GM19328 (cell line): ENCODE measurements around the gene LIN54.

ENCODE experiments used
- ATAC-seq: cut with Tn5 transposase; IDR thresholded peaks from one replicate; pipeline ENCODE4 v1.9.1; 2021; ENCODE audit warnings: mild to moderate bottlenecking, moderate library complexity; ENCODE audit not compliant: unreplicated experiment

Gene LIN54

GRCh38 chr4:82896755-82897154 lies 113.9 kb downstream of the LIN54 start:
- no peak for ATAC-seq

- no peak for ATAC-seq
Observed at GRCh38 chr4:82893942-82894341, 116.7 kb downstream of the LIN54 start.

GRCh38 chr4:82892467-82892802 lies 118.2 kb downstream of the LIN54 start:
- ATAC-seq: no peak

GRCh38 chr4:82891707-82892466 lies 118.7 kb downstream of the LIN54 start:
- no peak for ATAC-seq

- peak; percentile 91 for ATAC-seq
Observed at GRCh38 chr4:82890901-82891706, 119.5 kb downstream of the LIN54 start, which contains the start of gene SEC31A. SEC31A (minus strand) TSS chr4:82891153; CDS start chr4:82881936, 9,217 bp downstream.

- no peak for ATAC-seq
Observed at GRCh38 chr4:82890528-82890900, 120.1 kb downstream of the LIN54 start.

- ATAC-seq: no peak
Observed at GRCh38 chr4:82889287-82889686, 121.3 kb downstream of the LIN54 start.

GRCh38 chr4:82886147-82886942 lies 124.3 kb downstream of the LIN54 start:
- ATAC-seq: no peak

GRCh38 chr4:82885410-82885809 lies 125.2 kb downstream of the LIN54 start:
- no peak for ATAC-seq
